ENCODE results near the gene MAPK10.

DNA sequence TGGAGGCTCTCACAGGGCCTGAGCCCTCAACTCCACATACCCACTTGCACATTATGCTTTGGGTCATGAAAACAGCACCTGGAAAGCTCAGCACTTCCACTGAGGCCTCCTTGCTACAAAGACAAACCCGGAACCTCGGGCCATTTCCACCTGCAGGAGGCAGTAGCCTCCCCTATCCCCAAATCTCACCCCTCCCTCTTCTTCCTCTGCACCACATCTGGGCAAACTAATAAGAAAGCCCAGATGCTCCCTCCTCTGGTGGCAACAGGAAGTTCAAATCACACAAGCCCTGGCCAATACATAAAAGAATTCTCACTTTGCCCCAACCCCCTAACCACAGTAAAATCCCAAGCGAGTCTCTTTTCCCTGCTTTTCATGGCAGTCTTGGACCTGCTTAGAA, 136.4 kb downstream of the MAPK10 start:
- no peak for TF ChIP-seq SP1 (IDR thresholded peaks at IDR 0.05)
- no peak for TF ChIP-seq FOXK2 (IDR thresholded peaks at IDR 0.05)
- no peak for TF ChIP-seq ELF4 (IDR thresholded peaks at IDR 0.05)
- no peak for TF ChIP-seq LEF1 (IDR thresholded peaks at IDR 0.05; ENCODE audit: borderline replicate concordance)
- no peak for TF ChIP-seq NFRKB (IDR thresholded peaks at IDR 0.05)
- no peak for TF ChIP-seq BHLHE40 (IDR thresholded peaks at IDR 0.05; ENCODE audit: borderline replicate concordance)
- no peak for TF ChIP-seq SUZ12 (IDR thresholded peaks at IDR 0.05)
